HEK293T (cell line): ENCODE measurements around the gene IFNL3.
"Not testable (repeated sequence)": the region's sequence is repeated elsewhere in the genome, so short reads cannot be mapped to it uniquely, and the experiment has no call there.

Experiments used
- CTCF ChIA-PET: fragments of 350-600 bp; formaldehyde crosslinking; extraction: SDS; loops from one replicate; lab custom pipeline; 2021; ENCODE audit warnings: antibody characterized with exemption, inconsistent platforms; lab: Yijun Ruan, JAX
- POLR2A ChIA-PET: fragments of 350-600 bp; formaldehyde crosslinking; extraction: SDS; loops from one replicate; lab custom pipeline; 2020; ENCODE audit warnings: antibody characterized with exemption, inconsistent platforms; lab: Yijun Ruan, JAX
- DNase-seq: peaks from one replicate; pipeline ENCODE4 v3.0.0; 2012; ENCODE audit warnings: mixed read lengths; ENCODE audit errors: extremely low spot score
- ARNT ChIP-seq: fragments of 450-650 bp; IDR thresholded peaks from 2 replicates; pipeline ENCODE4 v1.6.1; 2017; ENCODE audit warnings: mild to moderate bottlenecking
- BHLHE40 ChIP-seq: fragments of 450-650 bp; IDR thresholded peaks from 2 replicates; pipeline ENCODE4 v1.6.1; 2016; ENCODE audit warnings: mild to moderate bottlenecking, moderate library complexity, borderline replicate concordance
- CTBP1 ChIP-seq: fragments of 450-650 bp; IDR thresholded peaks from 2 replicates; pipeline ENCODE4 v1.6.1; 2016; ENCODE audit warnings: borderline replicate concordance
- ELF4 ChIP-seq: fragments of 450-650 bp; IDR thresholded peaks from 2 replicates; pipeline ENCODE4 v1.6.1; 2017; ENCODE audit warnings: antibody characterized with exemption
- FOXA1 ChIP-seq: fragments of 450-650 bp; IDR thresholded peaks from 2 replicates; pipeline ENCODE4 v1.6.1; 2016; ENCODE audit warnings: mild to moderate bottlenecking
- FOXK2 ChIP-seq: fragments of 450-650 bp; IDR thresholded peaks from 2 replicates; pipeline ENCODE4 v1.6.1; 2016; ENCODE audit warnings: mild to moderate bottlenecking
- FOXM1 ChIP-seq: fragments of 450-650 bp; IDR thresholded peaks from 2 replicates; pipeline ENCODE4 v1.6.1; 2017; ENCODE audit warnings: mild to moderate bottlenecking, borderline replicate concordance
- HDGF ChIP-seq: fragments of 450-650 bp; IDR thresholded peaks from 2 replicates; pipeline ENCODE4 v1.6.1; 2017; ENCODE audit warnings: antibody characterized with exemption, borderline replicate concordance
- L3MBTL2 ChIP-seq: fragments of 450-650 bp; conservative IDR thresholded peaks from 2 replicates; pipeline ENCODE4 v1.6.1; 2016; ENCODE audit warnings: mild to moderate bottlenecking
- LEF1 ChIP-seq: fragments of 450-650 bp; IDR thresholded peaks from 2 replicates; pipeline ENCODE4 v1.6.1; 2017; ENCODE audit warnings: mild to moderate bottlenecking, borderline replicate concordance
- NFRKB ChIP-seq: fragments of 450-650 bp; IDR thresholded peaks from 2 replicates; pipeline ENCODE4 v1.6.1; 2016; ENCODE audit warnings: mild to moderate bottlenecking, moderate library complexity
- SP1 ChIP-seq: fragments of 450-650 bp; IDR thresholded peaks from 2 replicates; pipeline ENCODE4 v1.6.1; 2017
- SUZ12 ChIP-seq: fragments of 450-650 bp; IDR thresholded peaks from 2 replicates; pipeline ENCODE4 v1.6.1; 2016; ENCODE audit warnings: mild to moderate bottlenecking
- TARDBP ChIP-seq: fragments of 450-650 bp; IDR thresholded peaks from 2 replicates; pipeline ENCODE4 v1.6.1; 2016
- ZNF384 ChIP-seq: fragments of 450-650 bp; IDR thresholded peaks from 2 replicates; pipeline ENCODE4 v1.6.1; 2016
- TF ChIP-seq, protein P1 (sequence below): fragments of 450-650 bp; IDR thresholded peaks from 2 replicates; pipeline ENCODE4 v1.6.1; 2016

The IFNL3 gene

DNA sequence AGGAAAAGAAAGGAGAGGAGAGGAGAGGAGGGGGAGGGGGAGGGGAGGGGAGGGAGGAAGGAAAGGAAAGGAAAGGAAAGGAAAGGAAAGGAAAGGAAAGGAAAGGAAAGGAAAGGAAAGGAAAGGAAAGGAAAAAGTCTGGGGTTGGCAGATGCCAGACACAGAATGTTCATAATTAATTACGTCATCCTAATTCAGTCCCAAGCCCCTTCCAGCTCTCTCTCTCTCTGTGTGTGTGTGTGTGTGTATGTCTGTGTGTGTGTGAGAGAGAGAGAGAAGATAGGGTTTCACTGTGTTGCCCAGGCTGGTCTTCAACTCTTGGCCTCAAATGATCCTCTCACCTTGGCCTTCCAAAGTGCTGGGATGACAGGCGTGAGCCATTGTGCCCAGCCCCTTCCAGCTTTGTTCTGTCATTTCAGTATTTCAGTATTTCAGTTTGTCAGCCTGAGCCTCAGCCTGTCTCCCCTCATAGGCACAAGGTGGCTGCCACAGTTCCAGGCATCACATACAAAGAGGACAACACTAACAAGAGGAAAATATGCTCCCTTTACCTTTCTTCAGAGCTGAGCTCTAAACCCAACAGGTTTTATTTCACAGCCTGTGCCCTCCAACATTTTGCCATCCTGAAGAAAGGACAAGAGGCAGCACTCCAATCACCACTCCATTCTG lies 14.6 kb downstream of the IFNL3 start:
- ChIA-PET POLR2A (no interaction called here), CTCF (no interaction called here)
- TF ChIP-seq LEF1: no peak
- no peak for TF ChIP-seq ZNF384
- no peak for TF ChIP-seq CTBP1
- no peak for TF ChIP-seq HDGF
- TF ChIP-seq TARDBP: no peak
- TF ChIP-seq FOXM1: no peak
- TF ChIP-seq FOXK2: no peak
- no peak for TF ChIP-seq FOXA1
- TF ChIP-seq SP1: no peak
- no peak for TF ChIP-seq NFRKB
- DNase-seq: no peak

DNA sequence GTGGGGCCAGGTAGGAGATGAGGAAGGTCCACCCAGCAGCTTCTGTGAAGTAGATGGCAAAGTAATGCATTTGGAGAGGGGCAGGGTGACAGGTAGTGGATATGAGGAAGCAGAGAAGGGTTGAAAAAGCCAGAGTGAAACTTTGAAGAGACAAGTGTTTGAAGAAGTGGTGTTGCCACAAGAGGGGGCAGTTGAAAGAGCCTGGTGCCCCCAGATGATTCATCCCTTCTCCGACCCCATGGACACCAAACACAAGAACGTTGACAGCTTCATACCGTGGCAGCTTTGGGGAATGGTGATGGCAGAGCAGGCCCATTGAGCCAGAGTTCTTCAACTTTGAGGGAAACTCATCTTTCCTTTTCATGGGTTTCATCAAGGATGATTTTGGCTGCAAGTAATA lies 19.9 kb downstream of the IFNL3 start:
- ChIA-PET POLR2A (no interaction called here), CTCF (no interaction called here)
- no peak for DNase-seq
- no peak for TF ChIP-seq FOXK2
- TF ChIP-seq, protein P1, sequence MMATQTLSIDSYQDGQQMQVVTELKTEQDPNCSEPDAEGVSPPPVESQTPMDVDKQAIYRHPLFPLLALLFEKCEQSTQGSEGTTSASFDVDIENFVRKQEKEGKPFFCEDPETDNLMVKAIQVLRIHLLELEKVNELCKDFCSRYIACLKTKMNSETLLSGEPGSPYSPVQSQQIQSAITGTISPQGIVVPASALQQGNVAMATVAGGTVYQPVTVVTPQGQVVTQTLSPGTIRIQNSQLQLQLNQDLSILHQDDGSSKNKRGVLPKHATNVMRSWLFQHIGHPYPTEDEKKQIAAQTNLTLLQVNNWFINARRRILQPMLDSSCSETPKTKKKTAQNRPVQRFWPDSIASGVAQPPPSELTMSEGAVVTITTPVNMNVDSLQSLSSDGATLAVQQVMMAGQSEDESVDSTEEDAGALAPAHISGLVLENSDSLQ: no peak
- no peak for TF ChIP-seq LEF1
- no peak for TF ChIP-seq FOXM1
- TF ChIP-seq ZNF384: no peak
- TF ChIP-seq NFRKB: no peak
- no peak for TF ChIP-seq CTBP1
- TF ChIP-seq FOXA1: no peak
- no peak for TF ChIP-seq ELF4
- TF ChIP-seq SP1: no peak
- no peak for TF ChIP-seq ARNT
- no peak for TF ChIP-seq HDGF
- no peak for TF ChIP-seq L3MBTL2
- no peak for TF ChIP-seq SUZ12
- TF ChIP-seq TARDBP: no peak

DNA sequence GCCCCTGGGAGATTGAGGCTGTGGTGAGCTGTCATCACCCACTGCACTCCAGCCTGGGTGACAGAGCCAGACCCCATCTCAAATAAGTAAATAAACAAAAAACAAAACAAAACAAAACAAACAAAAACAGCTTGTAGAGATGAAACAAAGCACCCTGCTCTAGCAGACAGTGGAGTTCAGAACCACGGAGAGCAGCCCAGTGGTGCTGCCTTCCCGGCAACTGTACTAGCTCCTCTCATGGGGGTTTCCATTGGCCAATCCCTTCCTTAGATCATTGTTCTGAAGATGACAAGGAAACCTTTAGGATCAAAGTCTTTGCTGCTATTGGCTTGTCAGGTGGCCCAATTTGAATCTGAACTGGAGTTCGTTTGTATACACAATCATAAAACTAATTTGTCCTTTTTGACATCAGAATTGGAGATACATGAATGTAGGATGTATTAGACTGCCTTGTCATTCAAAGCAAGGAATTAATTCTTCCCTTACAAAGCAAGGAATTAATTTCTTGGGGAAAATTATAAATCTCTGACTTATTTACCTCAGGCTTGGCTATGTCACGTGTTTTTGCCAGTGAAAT lies 21.0 kb downstream of the IFNL3 start:
- TF ChIP-seq CTBP1 (no peak), L3MBTL2 (no peak), FOXM1 (no peak), BHLHE40 (no peak), LEF1 (no peak), TARDBP (no peak), ELF4 (no peak), HDGF (no peak), FOXK2 (no peak), ARNT (no peak), ZNF384 (no peak)
- CTCF ChIA-PET: no interaction called here
- peak; percentile 45 for DNase-seq
- POLR2A ChIA-PET: no interaction called here

DNA sequence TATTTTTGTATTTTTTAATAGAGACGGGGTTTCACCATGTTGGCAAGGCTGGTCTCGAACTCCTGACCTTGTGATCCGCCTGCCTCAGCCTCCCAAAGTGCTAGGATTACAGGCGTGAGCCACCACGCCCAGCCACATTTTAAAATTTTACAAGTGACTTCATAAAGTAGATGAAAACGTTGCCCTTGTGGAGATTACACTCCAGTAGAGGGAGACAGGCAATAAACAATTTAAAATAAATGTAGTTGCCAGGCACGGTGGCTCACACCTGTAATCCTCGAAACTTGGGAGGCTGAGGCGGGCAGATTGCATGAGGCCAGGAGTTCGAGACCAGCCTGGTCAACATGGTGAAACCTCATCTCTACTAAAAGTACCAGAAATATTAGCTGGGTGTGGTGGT lies 25.7 kb downstream of the IFNL3 start:
- POLR2A ChIA-PET, DNase-seq: not testable (repeated sequence)
- CTCF ChIA-PET: interaction anchor here (0.7 kb wide), 1 partner anchor 32 kb away, joined by 3 read pairs; no protein-coding TSS in a partner anchor

DNA sequence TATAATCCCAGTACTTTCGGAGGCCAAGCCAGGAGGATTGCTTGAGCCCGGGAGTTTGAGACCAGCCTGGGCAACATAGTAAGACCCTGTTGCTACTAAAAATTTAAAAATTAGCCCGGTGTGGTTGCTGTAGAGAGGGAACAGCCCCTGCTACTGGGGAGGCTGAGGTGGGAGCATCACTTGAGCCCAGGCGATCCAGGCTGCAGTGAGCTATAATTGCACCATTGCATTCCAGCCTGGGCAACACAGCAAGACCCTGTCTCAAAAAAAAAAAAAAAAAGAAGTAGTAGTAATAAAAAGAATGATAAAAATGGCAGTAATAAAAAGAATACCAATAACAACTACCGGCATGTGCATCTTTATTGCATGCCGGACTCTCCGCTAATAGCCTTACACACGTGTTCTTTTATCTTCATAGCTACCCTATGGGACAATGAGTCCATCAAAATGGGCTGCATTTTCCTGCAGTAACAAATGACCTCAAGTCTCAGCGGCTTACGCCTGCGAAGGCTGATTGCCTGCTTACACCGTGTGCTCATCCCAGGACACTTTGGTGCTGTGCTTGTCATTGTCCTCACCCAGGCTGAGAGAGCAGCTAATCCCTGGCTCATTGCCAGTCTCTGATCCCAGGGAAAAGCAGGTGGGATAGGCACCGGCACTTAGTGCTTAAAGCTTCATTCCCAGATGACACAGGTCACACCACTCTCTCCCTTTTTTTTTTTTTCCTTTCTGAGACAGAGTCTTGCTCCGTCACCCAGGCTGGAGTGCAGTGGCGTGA lies 26.4 kb downstream of the IFNL3 start:
- DNase-seq: no peak
- CTCF ChIA-PET: interaction anchor here (0.6 to 0.7 kb wide), 2 partner anchors 32 to 111 kb away, joined by 3 to 7 read pairs; no protein-coding TSS in a partner anchor
- no peak for TF ChIP-seq ZNF384
- no peak for TF ChIP-seq NFRKB
- no peak for TF ChIP-seq ELF4
- TF ChIP-seq HDGF: no peak
- no peak for TF ChIP-seq FOXK2
- no peak for TF ChIP-seq FOXA1
- TF ChIP-seq L3MBTL2: no peak
- no peak for TF ChIP-seq SUZ12
- TF ChIP-seq TARDBP: no peak
- no peak for TF ChIP-seq ARNT
- TF ChIP-seq SP1: no peak
- TF ChIP-seq BHLHE40: no peak
- TF ChIP-seq, protein P1: no peak
- TF ChIP-seq LEF1: no peak
- TF ChIP-seq FOXM1: no peak
- TF ChIP-seq CTBP1: no peak
- POLR2A ChIA-PET: no interaction called here

DNA sequence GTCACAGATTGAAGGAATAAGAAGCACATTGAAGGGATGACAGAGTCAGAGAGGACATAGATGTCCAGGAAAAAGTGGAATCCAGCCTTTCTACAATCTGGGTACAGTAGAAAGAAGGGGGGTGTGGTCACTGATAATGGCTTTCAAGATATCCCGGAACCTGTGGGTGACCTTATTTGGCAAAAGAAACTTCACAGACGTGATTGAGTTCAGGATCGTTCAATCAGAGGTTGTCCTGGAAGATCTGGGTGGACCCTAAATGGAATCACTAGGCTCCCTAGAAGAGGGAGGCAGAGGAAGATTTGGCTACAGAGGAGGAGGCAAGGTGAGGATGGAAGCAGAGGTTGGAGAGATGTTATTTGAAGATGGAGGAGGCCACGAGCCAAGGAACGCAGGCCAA lies 27.7 kb downstream of the IFNL3 start:
- CTCF ChIA-PET: no interaction called here
- POLR2A ChIA-PET: no interaction called here
- DNase-seq: no peak

DNA sequence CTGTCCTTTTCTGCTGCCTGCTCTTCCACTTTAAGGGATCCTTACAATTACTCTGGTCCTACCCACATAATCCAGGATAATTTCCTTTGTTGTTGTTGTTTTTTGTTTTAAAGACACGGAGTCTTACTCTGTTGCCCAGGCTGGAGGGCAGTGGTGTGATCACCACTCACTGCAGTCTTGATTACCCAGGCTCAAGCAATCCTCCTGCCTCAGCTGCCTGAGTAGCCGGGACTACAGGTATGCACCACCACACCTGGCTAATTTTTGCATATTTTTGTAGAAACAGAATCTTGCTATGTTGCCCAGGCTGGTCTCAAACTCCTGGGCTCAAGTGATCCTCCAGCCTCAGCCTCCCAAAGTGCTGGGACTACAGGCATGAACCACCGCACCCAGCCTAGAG lies 29.5 kb downstream of the IFNL3 start:
- POLR2A ChIA-PET, DNase-seq, CTCF ChIA-PET: not testable (repeated sequence)

More for the DNA sequence above, 27.7 kb downstream of the IFNL3 start:
- TF ChIP-seq CTBP1: no peak
- no peak for TF ChIP-seq SUZ12
- no peak for TF ChIP-seq ARNT
- TF ChIP-seq SP1: no peak
- no peak for TF ChIP-seq LEF1
- no peak for TF ChIP-seq FOXK2
- no peak for TF ChIP-seq BHLHE40
- TF ChIP-seq TARDBP: no peak
